ENCODE measurements around the gene EFNB3. TPM values are rescaled to one million over a fixed set of nuclear protein-coding genes. Genes with fewer than 3 reads are reported as not detected.

EFNB3 gene
- polyA plus RNA-seq, 2 of the 4 experiments (the other 2 are of a cell fraction): 1.7 to 1.9 TPM

DNA sequence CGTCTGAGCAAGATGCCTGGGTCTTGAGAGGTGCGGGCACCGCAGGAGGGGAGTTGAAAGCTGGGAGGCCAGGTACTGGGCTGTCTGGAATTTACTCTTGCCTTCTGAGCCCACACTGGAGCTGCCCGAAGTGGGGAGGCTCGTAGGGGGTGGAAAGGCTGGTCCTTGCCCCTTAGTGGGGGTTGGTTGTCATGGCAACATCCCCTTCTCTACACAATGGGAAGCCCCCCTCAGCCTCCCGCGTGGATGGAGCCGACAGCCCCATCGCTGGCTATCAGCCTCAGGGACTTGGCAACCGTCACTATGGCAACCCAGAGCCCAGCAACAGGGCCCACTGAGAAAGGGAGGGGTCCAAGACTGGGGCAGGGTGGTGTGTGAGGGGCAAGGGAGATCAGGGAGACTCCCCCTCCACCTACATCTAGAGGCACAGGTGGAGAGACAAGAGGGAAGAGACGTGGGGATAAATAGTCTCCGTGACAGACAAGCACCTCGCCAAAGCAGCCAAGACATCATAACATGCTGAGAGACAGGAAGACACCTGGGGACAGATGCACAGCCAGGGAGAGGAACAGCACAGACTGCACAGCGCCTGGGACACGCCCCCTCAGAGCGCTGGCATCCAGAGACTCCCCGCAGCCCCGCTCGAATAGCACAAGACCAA, 7.2 kb downstream of the EFNB3 start:
- no peak for DNase-seq (ENCODE audit: low read depth in 1 of 2, low spot score in 1 of 2)
- ATAC-seq: no peak
- ChIA-PET CTCF (interaction anchor here (0.6 to 3.7 kb wide), 7 partner anchors 9 to 151 kb away, joined by 3 to 21 read pairs (median 6); partner anchors contain the start of genes TP53 and WRAP53), POLR2A (interaction anchor here (0.6 kb wide), 1 partner anchor 308 kb away, joined by 3 read pairs; the partner anchor contains the start of gene TMEM256)
- 26% methylated on average over 18 of the region's 19 CpGs for WGBS (ENCODE audit: missing lambda C conversion rate)
- Histone ChIP-seq H3K4me1 (peaks cover 9% of the 10 kb centered on the region), H3K4me2 (no peak overlapping the region), H3K27ac (no peak overlapping the region), H3K9me3 (no peaks in the 10 kb centered on the region), H3K4me3 (no peak overlapping the region)
- TF ChIP-seq, protein P1, sequence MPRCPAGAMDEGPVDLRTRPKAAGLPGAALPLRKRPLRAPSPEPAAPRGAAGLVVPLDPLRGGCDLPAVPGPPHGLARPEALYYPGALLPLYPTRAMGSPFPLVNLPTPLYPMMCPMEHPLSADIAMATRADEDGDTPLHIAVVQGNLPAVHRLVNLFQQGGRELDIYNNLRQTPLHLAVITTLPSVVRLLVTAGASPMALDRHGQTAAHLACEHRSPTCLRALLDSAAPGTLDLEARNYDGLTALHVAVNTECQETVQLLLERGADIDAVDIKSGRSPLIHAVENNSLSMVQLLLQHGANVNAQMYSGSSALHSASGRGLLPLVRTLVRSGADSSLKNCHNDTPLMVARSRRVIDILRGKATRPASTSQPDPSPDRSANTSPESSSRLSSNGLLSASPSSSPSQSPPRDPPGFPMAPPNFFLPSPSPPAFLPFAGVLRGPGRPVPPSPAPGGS (IDR thresholded peaks at IDR 0.05): no peak
- TF ChIP-seq, protein P2, sequence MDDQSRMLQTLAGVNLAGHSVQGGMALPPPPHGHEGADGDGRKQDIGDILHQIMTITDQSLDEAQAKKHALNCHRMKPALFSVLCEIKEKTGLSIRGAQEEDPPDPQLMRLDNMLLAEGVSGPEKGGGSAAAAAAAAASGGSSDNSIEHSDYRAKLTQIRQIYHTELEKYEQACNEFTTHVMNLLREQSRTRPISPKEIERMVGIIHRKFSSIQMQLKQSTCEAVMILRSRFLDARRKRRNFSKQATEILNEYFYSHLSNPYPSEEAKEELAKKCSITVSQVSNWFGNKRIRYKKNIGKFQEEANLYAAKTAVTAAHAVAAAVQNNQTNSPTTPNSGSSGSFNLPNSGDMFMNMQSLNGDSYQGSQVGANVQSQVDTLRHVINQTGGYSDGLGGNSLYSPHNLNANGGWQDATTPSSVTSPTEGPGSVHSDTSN (IDR thresholded peaks at IDR 0.05): no peak
- TF ChIP-seq RCOR1 (IDR thresholded peaks at IDR 0.05; ENCODE audit: low read depth, low read length): no peak
- no peak for TF ChIP-seq MAFK (IDR thresholded peaks at IDR 0.05; ENCODE audit: partially characterized antibody)
- TF ChIP-seq, protein P3, sequence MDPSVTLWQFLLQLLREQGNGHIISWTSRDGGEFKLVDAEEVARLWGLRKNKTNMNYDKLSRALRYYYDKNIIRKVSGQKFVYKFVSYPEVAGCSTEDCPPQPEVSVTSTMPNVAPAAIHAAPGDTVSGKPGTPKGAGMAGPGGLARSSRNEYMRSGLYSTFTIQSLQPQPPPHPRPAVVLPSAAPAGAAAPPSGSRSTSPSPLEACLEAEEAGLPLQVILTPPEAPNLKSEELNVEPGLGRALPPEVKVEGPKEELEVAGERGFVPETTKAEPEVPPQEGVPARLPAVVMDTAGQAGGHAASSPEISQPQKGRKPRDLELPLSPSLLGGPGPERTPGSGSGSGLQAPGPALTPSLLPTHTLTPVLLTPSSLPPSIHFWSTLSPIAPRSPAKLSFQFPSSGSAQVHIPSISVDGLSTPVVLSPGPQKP (IDR thresholded peaks at IDR 0.05; ENCODE audit: low read depth, low read length): no peak
- no peak for FAIRE-seq

DNA sequence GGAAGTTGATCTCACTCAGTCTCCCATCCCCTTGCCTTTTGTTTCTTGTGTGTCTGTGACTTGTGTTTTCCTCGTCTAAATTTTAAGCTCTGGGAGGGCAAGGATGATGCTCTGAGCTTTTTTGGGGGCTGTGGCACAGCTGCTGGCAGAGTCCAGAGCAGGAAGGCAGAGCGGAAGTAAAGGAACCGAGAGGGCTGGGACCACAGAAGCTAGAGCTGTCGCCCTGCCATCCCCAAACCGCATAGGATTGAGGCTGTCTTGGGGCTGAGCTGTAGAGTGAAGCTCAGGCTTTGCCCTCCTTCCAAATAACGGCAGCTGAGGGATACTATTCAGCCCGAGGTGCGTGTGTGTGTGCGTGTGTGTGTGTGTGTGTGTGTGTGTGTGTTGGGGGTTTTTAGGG, 8.8 kb downstream of the EFNB3 start:
- no peak for ATAC-seq

DNA sequence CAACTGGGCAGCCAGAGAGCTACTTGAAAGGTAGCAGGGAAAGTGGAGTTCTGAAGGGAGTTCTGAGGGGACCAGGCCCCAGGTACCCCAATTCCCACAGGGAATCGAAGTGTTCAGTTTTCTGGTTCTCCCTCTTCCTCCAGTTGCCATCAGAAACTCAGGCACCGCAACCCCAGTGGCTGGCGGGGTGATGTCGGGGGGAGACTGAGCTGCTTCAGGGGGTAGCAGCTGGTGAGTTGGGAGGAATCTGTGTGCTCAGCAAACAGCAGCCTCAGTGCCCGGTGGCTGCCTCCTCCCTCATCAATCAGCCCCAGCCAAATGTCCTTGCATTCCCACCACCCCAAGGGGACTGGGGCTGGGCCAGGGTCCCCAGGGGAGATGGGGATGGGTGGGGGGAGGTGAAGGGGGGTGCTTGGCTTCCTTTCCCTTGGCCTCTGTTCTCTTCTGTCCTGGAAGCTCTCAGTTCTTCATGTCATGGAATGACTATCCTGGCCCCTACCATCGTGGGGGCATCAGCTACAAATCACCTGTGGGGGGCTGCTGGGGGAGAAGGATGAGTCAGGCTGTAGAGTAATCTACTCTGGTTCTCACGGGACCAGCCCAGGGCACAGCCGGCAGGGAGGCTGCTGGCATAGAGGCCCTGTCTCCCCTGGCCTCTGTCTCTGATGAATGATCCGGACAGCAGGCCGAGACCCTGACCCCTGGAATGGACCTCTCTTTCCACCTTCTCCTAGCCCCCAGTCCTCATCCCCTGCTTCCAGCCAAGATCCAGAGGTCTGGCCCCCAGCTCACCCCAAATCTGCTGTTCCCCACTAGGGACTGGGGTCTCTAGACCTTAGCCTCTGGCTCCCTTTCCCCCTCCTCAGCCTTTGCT, 10.0 kb downstream of the EFNB3 start:
- Histone ChIP-seq H3K9me3 (no peaks in the 10 kb centered on the region), H3K4me3 (no peak overlapping the region), H3K4me2 (no peak overlapping the region), H3K27ac (no peak overlapping the region), H3K4me1 (peaks cover 16% of the 10 kb centered on the region)
- ChIA-PET CTCF (interaction anchor here (1.1 to 5.0 kb wide), 11 partner anchors 10 to 276 kb away, joined by 3 to 65 read pairs (median 12); partner anchors contain the start of genes EFNB3, TP53 and WRAP53), POLR2A (interaction anchor here (0.6 to 2.7 kb wide), 3 partner anchors 9 to 27 kb away, joined by 3 to 15 read pairs (median 10); partner anchors contain the start of genes EFNB3, TP53 and WRAP53)
- ATAC-seq (no peak), FAIRE-seq (no peak), DNase-seq (ENCODE audit: low read depth in 1 of 2, low spot score in 1 of 2) (no peak)
- WGBS (ENCODE audit: missing lambda C conversion rate): 76% methylated on average over 10 of the region's 10 CpGs
- TF ChIP-seq, protein P4, sequence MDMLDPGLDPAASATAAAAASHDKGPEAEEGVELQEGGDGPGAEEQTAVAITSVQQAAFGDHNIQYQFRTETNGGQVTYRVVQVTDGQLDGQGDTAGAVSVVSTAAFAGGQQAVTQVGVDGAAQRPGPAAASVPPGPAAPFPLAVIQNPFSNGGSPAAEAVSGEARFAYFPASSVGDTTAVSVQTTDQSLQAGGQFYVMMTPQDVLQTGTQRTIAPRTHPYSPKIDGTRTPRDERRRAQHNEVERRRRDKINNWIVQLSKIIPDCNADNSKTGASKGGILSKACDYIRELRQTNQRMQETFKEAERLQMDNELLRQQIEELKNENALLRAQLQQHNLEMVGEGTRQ (IDR thresholded peaks at IDR 0.05): no peak
- no peak for TF ChIP-seq ZNF302 (CRISPR knock-in tag; IDR thresholded peaks at IDR 0.05)
- TF ChIP-seq FOXS1 (CRISPR knock-in tag; IDR thresholded peaks at IDR 0.05): no peak
- TF ChIP-seq, protein P3 (IDR thresholded peaks at IDR 0.05; ENCODE audit: low read depth, low read length): no peak
- no peak for TF ChIP-seq SREBF2 (IDR thresholded peaks at IDR 0.05)
- TF ChIP-seq CHD2 (IDR thresholded peaks at IDR 0.05; ENCODE audit: low read length, partially characterized antibody): no peak
- TF ChIP-seq, protein P5, sequence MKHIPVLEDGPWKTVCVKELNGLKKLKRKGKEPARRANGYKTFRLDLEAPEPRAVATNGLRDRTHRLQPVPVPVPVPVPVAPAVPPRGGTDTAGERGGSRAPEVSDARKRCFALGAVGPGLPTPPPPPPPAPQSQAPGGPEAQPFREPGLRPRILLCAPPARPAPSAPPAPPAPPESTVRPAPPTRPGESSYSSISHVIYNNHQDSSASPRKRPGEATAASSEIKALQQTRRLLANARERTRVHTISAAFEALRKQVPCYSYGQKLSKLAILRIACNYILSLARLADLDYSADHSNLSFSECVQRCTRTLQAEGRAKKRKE (CRISPR knock-in tag; IDR thresholded peaks at IDR 0.05; ENCODE audit: low read depth): no peak
- TF ChIP-seq HDAC2 (IDR thresholded peaks at IDR 0.05): no peak
- no peak for TF ChIP-seq EHMT2 (IDR thresholded peaks at IDR 0.05; ENCODE audit: low read depth)
- TF ChIP-seq MYC (IDR thresholded peaks at IDR 0.05; ENCODE audit: borderline replicate concordance, low read length): no peak
- TF ChIP-seq JUN (IDR thresholded peaks at IDR 0.05): no peak
- TF ChIP-seq NFE2L2 (conservative IDR thresholded peaks at IDR 0.05; ENCODE audit: low read length): no peak
- no peak for TF ChIP-seq TP53 (CRISPR knock-in tag; IDR thresholded peaks at IDR 0.05)
- no peak for TF ChIP-seq EHF (CRISPR knock-in tag; IDR thresholded peaks at IDR 0.05)
- no peak for TF ChIP-seq RARB (CRISPR knock-in tag; IDR thresholded peaks at IDR 0.05)
- TF ChIP-seq, protein P6, sequence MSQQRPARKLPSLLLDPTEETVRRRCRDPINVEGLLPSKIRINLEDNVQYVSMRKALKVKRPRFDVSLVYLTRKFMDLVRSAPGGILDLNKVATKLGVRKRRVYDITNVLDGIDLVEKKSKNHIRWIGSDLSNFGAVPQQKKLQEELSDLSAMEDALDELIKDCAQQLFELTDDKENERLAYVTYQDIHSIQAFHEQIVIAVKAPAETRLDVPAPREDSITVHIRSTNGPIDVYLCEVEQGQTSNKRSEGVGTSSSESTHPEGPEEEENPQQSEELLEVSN (IDR thresholded peaks at IDR 0.05; ENCODE audit: borderline replicate concordance, low read depth): no peak

More for the DNA sequence above, 8.8 kb downstream of the EFNB3 start:
- POLR2A ChIA-PET: interaction anchor here (1.0 kb wide), 1 partner anchor 26 kb away, joined by 3 read pairs; the partner anchor contains the start of genes TP53 and WRAP53
- TF ChIP-seq POLR2A (IDR thresholded peaks at IDR 0.05; ENCODE audit: low read length) (no peak), EHMT2 (IDR thresholded peaks at IDR 0.05; ENCODE audit: low read depth) (no peak), MAFK (IDR thresholded peaks at IDR 0.05; ENCODE audit: partially characterized antibody) (no peak), FOSL2 (IDR thresholded peaks at IDR 0.05) (no peak), FOSL2 (CRISPR knock-in tag; IDR thresholded peaks at IDR 0.05) (no peak), RCOR1 (IDR thresholded peaks at IDR 0.05; ENCODE audit: low read depth, low read length) (no peak), NPAS2 (CRISPR knock-in tag; IDR thresholded peaks at IDR 0.05; ENCODE audit: borderline replicate concordance) (no peak), CEBPB (IDR thresholded peaks at IDR 0.05) (no peak), RFX5 (IDR thresholded peaks at IDR 0.05) (no peak), RAD21 (conservative IDR thresholded peaks at IDR 0.05 in 1 of 2, IDR thresholded peaks at IDR 0.05 in 1 of 2) (no peak)
- Histone ChIP-seq H3K9me3 (no peaks in the 10 kb centered on the region), H3K4me2 (no peak overlapping the region), H3K4me1 (peaks cover 15% of the 10 kb centered on the region), H3K27ac (no peak overlapping the region), H3K4me3 (no peak overlapping the region)
- CTCF ChIA-PET: interaction anchor here (0.9 to 5.0 kb wide), 5 partner anchors 9 to 80 kb away, joined by 3 to 65 read pairs (median 7); partner anchors contain the start of genes EFNB3 and TP53
- FAIRE-seq (no peak), DNase-seq (ENCODE audit: low read depth in 1 of 2, low spot score in 1 of 2) (no peak)
- 43% methylated on average over 9 of the region's 9 CpGs for WGBS (ENCODE audit: missing lambda C conversion rate)
